Posterior vena cava (tissue), 2 donors: ENCODE data around the gene SEBOX. TPM values are rescaled to one million over a fixed set of nuclear protein-coding genes. Genes with fewer than 3 reads are reported as not detected.

Source experiments
- DNase-seq: peaks from one replicate; pipeline ENCODE4 v3.0.0-alpha.2; 2020; ENCODE audit warnings: low spot score
- intact Hi-C, 2 donors: fragments of 100-400 bp; cut with DNase I; formaldehyde crosslinking; loops; one replicate each; pipeline versions ENCODE4 v1.14.1 to v1.14.2; 2022 to 2023
- total RNA-seq, 2 donors: library from RNA; stranded (reverse); fragmentation: NEBNext Ultra II Directional; extraction: Animal tissue kit (Norgen Biotek cat#: 25700); gene quantifications; one replicate each; pipeline ENCODE4 v1.2.1, GENCODE V29; 2021
- donor health status: DM: yes; HTN: yes; CAD: no.
- donor health status: DM: yes; HTN: yes; CAD: no.

The SEBOX gene
- total RNA-seq, 2 donors from 2014 or later, result not detected

DNA sequence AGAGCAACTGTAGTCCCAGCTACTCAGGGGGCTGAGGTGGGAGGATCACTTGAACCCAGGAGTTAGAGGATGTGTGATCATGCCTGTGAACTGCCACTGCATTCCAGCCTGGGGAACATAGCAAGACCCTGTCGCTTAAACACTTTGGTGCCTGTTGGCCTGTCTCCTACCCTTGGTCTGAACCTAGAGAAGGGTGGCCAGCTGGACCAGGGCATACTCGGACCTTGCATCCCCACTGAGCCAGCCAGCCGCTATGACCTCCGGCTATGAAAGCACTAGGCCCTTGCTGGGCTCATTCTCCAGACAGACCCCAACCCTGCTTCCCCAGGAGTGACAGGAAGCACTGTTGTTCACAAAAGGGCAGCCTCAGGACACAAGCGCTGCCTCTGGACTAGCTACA lies 34.3 kb downstream of the SEBOX start:
- peak; percentile 38 for DNase-seq
- intact Hi-C loops, result no loop called here

DNA sequence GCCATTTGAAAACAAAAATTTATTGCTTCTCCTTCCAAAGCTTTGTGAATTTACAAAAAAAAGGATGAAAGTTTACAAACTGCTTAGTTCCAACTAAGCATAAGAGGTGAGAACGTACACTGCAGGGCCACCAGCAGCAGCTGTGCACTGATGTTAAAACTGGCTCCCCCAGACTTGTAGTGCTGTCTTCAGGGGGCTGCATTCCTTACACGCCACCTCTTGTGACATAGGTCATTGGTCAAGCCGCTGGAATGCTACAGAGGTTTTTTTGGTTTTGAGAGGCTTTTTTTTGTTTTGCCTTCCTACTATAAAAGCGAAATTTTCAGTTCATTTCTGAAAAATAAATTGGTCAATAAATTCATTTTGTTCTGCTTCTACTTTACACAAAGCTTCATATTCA lies 36.7 kb downstream of the SEBOX start:
- peak; percentile 17 for DNase-seq
- intact Hi-C loops, result no loop called here

- intact Hi-C loops, result no loop called here
- no peak for DNase-seq
Measured at GRCh38 chr17:28327709-28328108, 37.3 kb downstream of the SEBOX start.

- no peak for DNase-seq
Measured at GRCh38 chr17:28327031-28327607, 37.9 kb downstream of the SEBOX start.

GRCh38 chr17:28326114-28326513 lies 38.9 kb downstream of the SEBOX start:
- intact Hi-C loops, result no loop called here

More at GRCh38 chr17:28327031-28327607, 37.9 kb downstream of the SEBOX start:
- intact Hi-C loops, result no loop called here

GRCh38 chr17:28325211-28325610 lies 39.8 kb downstream of the SEBOX start:
- intact Hi-C loops, result no loop called here
- no peak for DNase-seq

More at GRCh38 chr17:28326114-28326513, 38.9 kb downstream of the SEBOX start:
- DNase-seq, result no peak

DNA sequence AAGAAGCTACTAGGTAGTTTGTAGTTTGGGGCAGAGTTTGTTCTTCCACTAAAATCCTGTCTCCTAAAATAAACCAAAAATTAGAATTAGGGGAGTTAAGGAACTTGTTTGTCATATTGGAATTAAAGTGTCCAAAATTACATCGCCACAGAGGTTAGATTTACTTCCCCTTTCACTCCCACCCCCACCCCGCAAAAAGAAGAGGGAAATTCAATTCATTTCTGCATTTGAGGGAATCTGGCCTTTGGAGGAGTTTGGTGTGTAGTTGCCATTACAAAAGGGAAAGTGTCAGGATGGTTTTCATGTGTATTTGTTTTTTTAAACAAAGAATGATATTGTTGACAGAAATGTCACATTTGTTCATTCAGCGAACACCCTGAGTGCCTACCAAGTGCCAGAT lies 40.2 kb downstream of the SEBOX start:
- DNase-seq, result no peak
- intact Hi-C loops, result no loop called here

- intact Hi-C loops, result no loop called here
- no peak for DNase-seq
Measured at GRCh38 chr17:28324267-28324745, 40.7 kb downstream of the SEBOX start.

- intact Hi-C loops, result no loop called here
Measured at GRCh38 chr17:28320215-28321061, 44.6 kb downstream of the SEBOX start.

GRCh38 chr17:28319598-28319935 lies 45.4 kb downstream of the SEBOX start:
- no peak for DNase-seq
- intact Hi-C loops, result no loop called here

More at GRCh38 chr17:28320215-28321061, 44.6 kb downstream of the SEBOX start:
- DNase-seq, result no peak

DNA sequence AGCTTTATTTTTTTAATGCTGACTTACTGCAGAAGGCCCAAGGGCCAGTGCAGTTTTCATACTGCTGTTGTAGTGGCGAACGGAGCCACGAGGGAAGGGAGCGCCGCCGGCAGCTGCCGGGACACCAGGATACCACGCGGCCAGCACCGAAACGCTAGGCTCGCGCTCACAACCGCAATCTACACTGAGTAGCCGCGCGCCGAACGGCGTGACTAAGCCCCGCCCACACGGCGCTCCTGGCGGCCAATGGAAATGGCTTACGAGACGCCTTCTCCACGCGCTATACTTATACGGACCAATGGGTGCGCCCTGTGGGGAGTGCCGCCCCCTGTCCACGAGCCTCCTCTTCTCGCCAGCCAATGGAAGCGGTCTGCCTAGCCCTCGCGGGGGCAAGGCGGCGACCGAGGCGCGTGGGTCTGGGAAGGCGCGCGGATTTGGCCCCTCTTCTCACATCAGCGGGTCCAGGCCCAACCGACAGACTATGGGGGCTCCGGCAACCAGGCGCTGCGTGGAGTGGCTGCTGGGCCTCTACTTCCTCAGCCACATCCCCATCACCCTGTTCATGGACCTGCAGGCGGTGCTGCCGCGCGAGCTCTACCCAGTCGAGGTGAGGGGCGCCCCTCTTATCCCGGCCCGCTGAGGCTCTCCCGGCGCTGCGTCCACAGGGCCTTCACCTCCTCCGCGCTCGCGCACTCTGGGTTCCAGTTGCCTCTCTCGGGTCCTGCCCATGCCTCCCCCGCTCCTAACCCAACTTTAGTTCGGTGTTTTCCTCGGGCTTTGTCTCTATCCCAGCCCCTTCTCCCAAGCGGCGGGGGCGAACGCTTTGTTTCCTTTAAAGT lies 46.0 kb downstream of the SEBOX start, which contains the start of gene TMEM97:
Gene TMEM97 (plus strand): TSS at position 442 of the 839 bp plus-strand sequence. CDS start 40 bp downstream, at position 482.
- intact Hi-C loops, result no loop called here
- peak; percentile 98 for DNase-seq

- intact Hi-C loops, result no loop called here
- no peak for DNase-seq
Measured at GRCh38 chr17:28317966-28318758, 46.8 kb downstream of the SEBOX start.

GRCh38 chr17:28317099-28317965 lies 47.7 kb downstream of the SEBOX start:
- DNase-seq, result no peak
- intact Hi-C loops, result no loop called here

DNA sequence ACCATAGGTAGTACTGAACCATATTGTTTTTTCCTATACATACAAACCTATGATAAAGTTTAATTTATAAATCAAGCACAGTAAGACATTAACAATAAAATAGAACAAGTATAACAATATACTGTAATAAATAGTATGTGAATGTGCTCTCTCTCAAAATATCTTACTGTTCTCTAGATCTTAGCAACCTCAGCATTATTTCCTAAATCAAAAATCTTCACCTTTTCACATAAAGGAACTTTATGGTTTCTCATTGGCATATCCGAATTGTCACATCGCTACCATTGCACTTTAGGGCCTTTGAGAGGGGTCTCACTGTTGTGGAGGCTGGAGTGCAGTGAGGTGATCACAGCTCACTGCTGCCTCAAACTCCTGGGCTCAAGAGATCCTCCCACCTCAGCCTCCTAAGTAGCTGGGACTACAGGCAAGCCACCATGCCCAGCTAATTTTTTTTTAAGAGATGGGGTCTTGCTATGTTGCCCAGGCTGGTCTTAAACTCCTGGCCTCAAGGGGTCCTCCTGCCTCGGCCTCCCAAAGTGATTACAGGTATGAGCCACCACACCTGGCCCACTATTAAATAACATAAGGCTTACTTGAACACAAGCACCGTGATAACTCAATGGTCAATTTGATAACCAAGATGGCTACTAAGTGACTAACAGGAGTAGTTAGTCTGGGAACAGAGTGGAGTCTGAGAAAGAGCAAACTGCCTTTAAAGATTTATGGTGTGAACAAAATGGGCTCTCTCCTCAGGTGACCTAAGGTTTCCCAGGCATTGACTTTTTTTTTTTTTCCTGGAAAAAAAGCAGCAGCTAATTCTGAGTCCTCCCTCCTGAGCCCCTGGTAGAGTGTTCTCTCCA lies 48.9 kb downstream of the SEBOX start:
- intact Hi-C loops, result no loop called here
- DNase-seq, result no peak

DNA sequence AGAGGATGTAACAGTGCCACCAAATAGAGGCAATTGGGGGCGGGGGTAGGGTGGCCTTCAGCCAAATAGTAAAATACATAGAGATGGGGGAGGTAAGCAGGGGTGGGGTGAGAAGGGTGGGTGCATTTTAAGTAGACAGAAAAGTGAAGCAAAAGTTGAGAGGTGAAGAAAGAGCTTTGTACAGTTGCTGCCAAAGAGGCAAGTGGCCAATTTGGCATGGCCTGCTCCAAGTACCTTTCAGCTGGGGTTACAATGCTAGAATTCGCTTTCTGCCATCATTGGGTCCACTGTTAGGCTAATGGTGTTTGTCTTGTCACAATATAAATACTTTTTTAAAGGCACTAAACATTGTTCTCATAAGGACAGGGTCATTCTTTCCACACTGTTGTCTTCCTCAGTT lies 51.2 kb downstream of the SEBOX start:
- intact Hi-C loops, result no loop called here
- no peak for DNase-seq
